GM19238 (cell line): ENCODE measurements around the gene ABI1.

Experiments
- DNase-seq: peaks from one replicate; pipeline ENCODE4 v3.0.0; 2011; ENCODE audit warnings: low spot score; ENCODE audit not compliant: insufficient read length

ABI1 gene

GRCh38 chr10:26855186-26855585, 5.6 kb downstream of the ABI1 start:
- DNase-seq, result no peak

DNA sequence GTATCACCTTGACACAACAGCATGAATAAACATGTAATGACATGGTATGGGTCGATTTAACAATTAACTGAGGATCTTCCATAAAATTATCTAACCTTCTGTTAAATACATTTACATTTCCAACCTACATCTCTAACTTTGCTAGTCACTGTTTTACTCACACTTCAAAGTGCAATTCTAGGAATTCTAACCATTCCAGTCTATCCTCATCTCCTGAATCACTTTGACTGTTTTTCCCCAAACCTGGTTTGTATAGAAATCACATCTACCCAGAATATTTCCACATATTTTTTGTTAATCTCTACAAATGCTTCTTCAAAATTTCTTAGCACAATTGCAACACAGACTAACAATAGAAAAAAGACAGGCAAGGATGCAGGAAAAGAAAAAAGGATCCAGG, 6.2 kb downstream of the ABI1 start:
- DNase-seq, result no peak

GRCh38 chr10:26844396-26844975, 16.3 kb downstream of the ABI1 start:
- no peak for DNase-seq

GRCh38 chr10:26843736-26844135, 17.0 kb downstream of the ABI1 start:
- DNase-seq, result no peak

GRCh38 chr10:26841733-26842317, 18.9 kb downstream of the ABI1 start:
- no peak for DNase-seq

DNA sequence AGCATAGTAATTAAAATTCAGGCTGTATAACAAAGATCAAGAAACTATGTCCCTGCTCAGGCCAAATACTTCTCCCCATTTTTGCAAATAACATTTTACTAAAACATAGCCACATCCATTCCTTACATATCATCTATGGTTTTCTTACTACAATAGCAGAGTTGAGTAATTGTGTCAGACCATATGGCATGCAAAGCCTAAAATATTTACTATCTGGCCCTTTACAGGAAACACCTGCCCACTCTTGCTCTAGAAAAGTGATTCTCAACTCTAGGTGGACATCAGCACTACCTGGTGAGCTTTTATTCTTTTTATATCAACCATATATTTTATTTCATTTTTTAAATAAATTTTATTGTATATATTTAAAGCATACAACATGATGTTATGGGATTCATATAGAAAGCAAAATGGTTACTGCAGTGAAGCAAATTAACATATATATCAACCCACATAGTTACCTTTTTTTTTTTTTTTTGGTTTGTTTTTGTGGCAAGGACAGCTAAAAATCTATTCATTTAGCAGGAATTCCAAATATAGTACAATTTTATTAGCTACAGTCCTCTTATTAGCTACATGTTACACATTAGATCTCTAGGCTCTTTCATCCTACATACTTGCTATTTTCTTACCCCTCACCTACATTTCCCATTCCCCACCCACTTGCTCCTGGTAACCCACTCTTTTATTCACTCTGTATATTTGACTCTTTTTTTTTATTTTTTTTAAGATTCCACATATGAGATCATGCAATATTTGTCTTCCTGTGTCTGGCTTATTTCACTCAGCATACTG, 19.6 kb downstream of the ABI1 start:
- DNase-seq, result no peak

DNA sequence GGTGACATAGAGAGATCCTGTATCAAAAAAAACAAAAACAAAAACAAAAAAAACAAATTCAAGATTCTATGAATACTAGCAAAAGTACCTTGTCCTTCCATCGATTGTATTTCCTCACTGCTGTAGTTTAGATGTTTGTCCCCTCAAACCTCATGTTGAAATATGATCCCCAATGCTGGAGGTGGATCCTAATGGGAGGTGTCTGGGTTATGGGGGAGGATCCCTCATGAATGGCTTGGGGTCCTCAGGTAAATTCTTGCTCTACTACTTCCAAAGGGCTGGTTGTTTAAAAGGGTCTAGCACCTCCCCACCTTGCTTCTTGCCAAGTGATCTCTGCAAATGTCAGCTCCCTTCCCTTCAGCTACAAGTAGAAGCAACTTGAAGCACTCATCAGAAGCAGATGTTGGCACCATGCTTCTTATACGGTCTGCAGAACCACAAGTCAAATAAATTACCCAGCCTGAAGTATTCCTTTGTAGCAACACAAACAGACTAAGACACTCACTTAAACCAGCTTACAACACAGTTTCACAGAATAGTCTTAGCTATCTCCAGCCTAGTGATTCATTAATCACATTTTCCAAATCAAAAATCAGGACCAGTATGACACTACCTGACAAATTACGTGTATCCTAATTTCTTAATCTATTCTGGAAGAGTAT, 20.7 kb downstream of the ABI1 start:
- no peak for DNase-seq

DNA sequence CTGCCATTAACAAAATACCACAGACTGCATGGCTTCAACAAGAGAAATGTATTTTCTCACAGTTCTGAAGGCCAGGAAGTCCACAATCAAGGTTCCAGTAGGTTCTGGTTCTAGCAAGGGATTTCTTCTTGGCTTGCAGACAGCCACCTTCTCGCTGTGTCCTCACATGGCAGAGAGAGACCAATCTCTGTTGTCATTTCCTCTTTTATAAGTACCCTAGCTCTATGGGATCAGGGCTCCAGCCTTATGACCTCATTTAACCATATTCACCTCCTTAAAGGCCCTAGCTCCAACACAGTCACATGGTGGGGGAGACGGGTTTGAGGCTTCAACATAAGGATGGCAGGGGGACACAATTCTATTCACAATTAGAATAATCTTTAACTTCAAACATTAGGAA, 23.6 kb downstream of the ABI1 start:
- DNase-seq, result no peak

- no peak for DNase-seq
Observed at GRCh38 chr10:26835025-26835424, 25.7 kb downstream of the ABI1 start.

GRCh38 chr10:26832960-26833359, 27.8 kb downstream of the ABI1 start:
- no peak for DNase-seq

DNA sequence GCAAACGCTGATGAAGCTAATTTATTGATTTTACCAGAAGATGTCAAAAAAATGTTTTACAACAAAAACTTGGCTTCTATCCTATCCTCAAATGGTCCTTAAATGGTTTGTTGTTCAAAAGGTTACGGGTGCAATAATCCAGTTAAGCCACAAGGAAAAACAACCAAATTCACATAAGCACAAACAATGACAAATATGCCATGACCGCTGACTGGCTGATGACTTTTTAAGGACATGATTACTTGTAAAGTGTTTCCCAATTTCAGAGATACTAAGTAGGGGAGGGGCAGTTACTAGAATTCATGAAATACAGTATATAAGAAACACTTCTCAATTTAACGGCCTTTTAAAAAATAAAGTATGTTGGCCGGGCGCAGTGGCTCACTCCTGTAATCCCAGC, 28.8 kb downstream of the ABI1 start:
- DNase-seq, result no peak

- no peak for DNase-seq
Observed at GRCh38 chr10:26829810-26830515, 30.8 kb downstream of the ABI1 start.

DNA sequence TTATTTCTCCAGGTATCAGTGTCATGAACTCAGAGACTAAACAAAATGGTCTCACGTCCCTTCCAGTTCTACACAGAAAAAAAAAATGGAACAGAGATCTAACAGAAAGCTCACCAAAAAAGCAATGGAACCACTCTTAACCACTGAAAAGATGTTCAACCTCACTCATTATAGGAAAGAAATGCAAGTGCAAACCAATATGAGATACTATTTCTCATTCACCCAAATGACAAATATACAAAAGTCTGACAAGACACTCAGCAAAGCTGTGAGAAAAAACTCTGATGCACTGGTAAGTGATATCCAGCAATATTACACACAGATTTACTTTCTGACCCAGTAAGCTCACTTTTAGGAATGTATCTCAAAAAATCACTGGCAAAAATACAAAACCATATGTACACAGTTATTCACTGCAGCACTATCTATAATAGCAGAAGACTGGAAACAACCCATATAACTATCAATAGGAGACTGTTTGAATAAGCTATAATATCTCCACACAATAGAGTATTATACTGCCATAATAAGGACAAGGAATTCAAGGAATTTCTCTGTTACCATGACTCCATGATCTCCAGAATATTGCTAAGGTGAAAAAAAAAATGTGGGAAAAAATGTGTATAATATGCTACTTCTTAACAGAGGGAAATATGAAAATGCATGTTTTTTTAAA, 36.6 kb downstream of the ABI1 start:
- no peak for DNase-seq

DNA sequence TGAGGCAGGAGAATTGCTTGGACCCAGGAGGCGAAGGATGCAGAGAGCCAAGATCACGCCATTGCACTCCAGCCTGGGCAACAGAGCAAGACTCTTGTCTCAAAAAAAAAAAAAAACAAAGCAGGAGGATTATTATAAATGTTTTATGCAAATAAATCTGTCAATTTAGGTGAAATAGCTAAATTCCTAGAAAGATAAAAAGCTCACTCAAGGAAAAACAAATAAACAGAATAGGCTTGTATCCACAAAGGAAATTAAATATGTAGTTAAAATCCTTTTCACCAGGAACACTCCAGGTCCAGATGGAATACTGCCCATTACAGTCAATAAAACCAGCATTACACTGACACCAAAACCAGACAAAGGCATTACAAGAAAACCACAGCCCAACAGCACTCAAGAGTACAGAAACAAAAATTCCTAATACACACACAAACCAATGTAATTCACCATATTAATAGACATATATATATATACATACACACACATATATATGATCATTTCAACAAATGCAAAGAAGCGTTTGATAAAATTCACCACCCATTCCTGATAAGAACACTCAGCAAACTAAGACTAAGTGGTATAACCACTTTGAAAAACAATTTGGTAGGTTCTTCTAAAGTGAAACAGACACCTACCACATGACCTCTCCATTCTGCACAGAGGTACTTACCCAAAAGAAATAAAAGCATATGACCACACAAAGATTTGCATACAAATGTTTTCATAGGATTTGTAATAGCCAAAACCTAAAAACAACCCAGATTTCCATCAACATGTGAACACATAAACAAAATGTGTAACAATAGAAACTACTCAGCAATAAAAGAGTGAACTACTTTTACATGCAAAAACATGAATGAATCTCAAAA, 38.8 kb downstream of the ABI1 start:
- DNase-seq, result no peak

- no peak for DNase-seq
Observed at GRCh38 chr10:26815500-26815899, 45.3 kb downstream of the ABI1 start.

- DNase-seq, result no peak
Observed at GRCh38 chr10:26810435-26811026, 50.2 kb downstream of the ABI1 start.

- DNase-seq, result no peak
Observed at GRCh38 chr10:26809973-26810372, 50.8 kb downstream of the ABI1 start.

- DNase-seq, result no peak
Observed at GRCh38 chr10:26807532-26807931, 53.2 kb downstream of the ABI1 start.

GRCh38 chr10:26806557-26806956, 54.2 kb downstream of the ABI1 start:
- DNase-seq, result no peak
